Gastroesophageal sphincter (tissue), 4 donors: ENCODE results near the gene RIC8B. TPM values are rescaled to one million over a fixed set of nuclear protein-coding genes. Genes with fewer than 3 reads are reported as not detected.
"Not testable (repeated sequence)": the region's sequence is repeated elsewhere in the genome, so short reads cannot be mapped to it uniquely, and the experiment has no call there.

Experiments
- ATAC-seq: fragments of 150-250 bp; one replicate; pipeline ENCODE4 v1.9.1; 2016; ENCODE audit warnings: mild to moderate bottlenecking, moderate library complexity
- H3K27ac ChIP-seq, 4 donors: fragments of 200-600 bp; sonication (generic) in 3 of 4; 1 replicate in 3 of 4; 2 replicates in 1 of 4; pipeline ENCODE4 v1.5.1; 2016 to 2019
- H3K27me3 ChIP-seq: fragments of 200-600 bp; sonication (generic); one replicate; pipeline ENCODE4 v1.5.1; 2019
- H3K36me3 ChIP-seq, 2 donors: fragments of 200-600 bp; sonication (generic); one replicate each; pipeline ENCODE4 v1.5.1; 2019; ENCODE audit warnings: control low read depth in 1 of 2
- H3K4me1 ChIP-seq, 3 donors: fragments of 200-600 bp; sonication (generic); 1 replicate in 2 of 3; 2 replicates in 1 of 3; pipeline ENCODE4 v1.5.1; 2016 to 2019; ENCODE audit warnings: control low read depth in 2 of 3
- H3K4me3 ChIP-seq, 2 donors: fragments of 200-600 bp; sonication (generic); one replicate each; pipeline ENCODE4 v1.5.1; 2019; ENCODE audit warnings: mild to moderate bottlenecking in 1 of 2, moderate library complexity in 1 of 2
- H3K9me3 ChIP-seq, 3 donors: fragments of 200-600 bp; sonication (generic); one replicate each; pipeline ENCODE4 v1.5.1; 2017 to 2019; ENCODE audit warnings: control low read depth in 2 of 3
- CTCF ChIP-seq, 4 experiments: fragments of 200-600 bp in 2 of 4; fragments of 450-650 bp in 2 of 4; sonication (generic) in 1 of 4; IDR thresholded peaks; one replicate each; pipeline ENCODE4 v1.5.1; 2017 to 2019; ENCODE audit warnings: antibody characterized with exemption in 4 of 4, mild to moderate bottlenecking in 2 of 4, moderate library complexity in 2 of 4
- EP300 ChIP-seq: sonication (generic); formaldehyde crosslinking; IDR thresholded peaks from one replicate; pipeline ENCODE4 v1.6.1; 2017; ENCODE audit warnings: antibody characterized with exemption, mild to moderate bottlenecking
- POLR2A ChIP-seq, 2 donors: fragments of 450-650 bp; IDR thresholded peaks; one replicate each; pipeline ENCODE4 v1.6.1; 2017; ENCODE audit warnings: antibody characterized with exemption in 2 of 2, mild to moderate bottlenecking in 2 of 2, moderate library complexity in 1 of 2
- POLR2AphosphoS5 ChIP-seq: sonication (generic); formaldehyde crosslinking; IDR thresholded peaks from one replicate; pipeline ENCODE4 v1.6.1; 2017; ENCODE audit warnings: antibody characterized with exemption
- WGBS, 2 donors: methylation state at CpG; one replicate each; pipeline ENCODE4 v1.1.5; 2018; ENCODE audit warnings: low coverage in 1 of 2; 5-methylcytosine and 5-hydroxymethylcytosine counted together
- total RNA-seq, 4 donors: library from RNA; depleted of rRNA; stranded (reverse); fragments of >200 nt; gene quantifications; one replicate each; pipeline ENCODE4 v1.1.0, GENCODE V29; 2016

RIC8B gene
- total RNA-seq, 4 donors from 2014 or later = 13.3 to 18.4 (median 15.6) TPM

GRCh38 chr12:106917503-106917902 is 143.0 kb downstream of the RIC8B start:
- no peak for ATAC-seq
- Histone ChIP-seq H3K27ac (no peak overlapping the region), H3K36me3 (no peaks in the 10 kb centered on the region), H3K9me3 (no peaks in the 10 kb centered on the region), H3K4me3 (no peak overlapping the region), H3K27me3 (peaks cover 8% of the 10 kb centered on the region), H3K4me1 (no peaks in the 10 kb centered on the region)
- TF ChIP-seq POLR2A (IDR thresholded peaks at IDR 0.05) (no peak), POLR2AphosphoS5 (no peak), CTCF (IDR thresholded peaks at IDR 0.05) (no peak), EP300 (no peak)
- 42 to 76% methylated on average over 7 of the region's 7 CpGs for WGBS, 2 donors

DNA sequence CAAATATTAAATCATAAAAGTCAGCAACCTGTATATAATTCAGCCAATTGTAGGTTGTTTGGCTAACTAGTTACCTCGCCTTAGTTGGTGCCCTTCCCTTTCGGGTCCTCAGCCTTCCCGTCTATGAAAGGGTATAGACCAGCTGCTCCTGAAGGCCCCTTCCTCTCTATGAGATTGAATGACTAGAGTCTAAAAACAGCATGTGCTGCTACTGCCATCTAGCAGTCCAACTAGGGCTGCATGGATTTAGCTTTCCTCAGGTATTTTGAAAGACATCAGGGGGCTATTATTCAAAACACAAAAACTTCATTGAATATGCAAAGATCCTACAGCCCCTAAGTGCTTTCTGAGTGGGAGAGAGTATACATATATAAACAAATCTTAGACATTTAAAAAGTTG is 144.3 kb downstream of the RIC8B start:
- H3K27me3 ChIP-seq = peaks cover 5% of the 10 kb centered on the region
- H3K4me3 ChIP-seq = no peak overlapping the region
- 31 to 48% methylated on average over 3 of the region's 3 CpGs for WGBS, 2 donors
- H3K27ac ChIP-seq = no peak overlapping the region
- no peak for ATAC-seq
- H3K36me3 ChIP-seq = no peaks in the 10 kb centered on the region
- no peaks in the 10 kb centered on the region for H3K9me3 ChIP-seq
- H3K4me1 ChIP-seq = no peaks in the 10 kb centered on the region
- no peak for TF ChIP-seq POLR2AphosphoS5
- no peak for TF ChIP-seq POLR2A (IDR thresholded peaks at IDR 0.05)
- TF ChIP-seq EP300 = no peak
- no peak for TF ChIP-seq CTCF (IDR thresholded peaks at IDR 0.05)

- H3K27ac ChIP-seq = no peak overlapping the region
- H3K9me3 ChIP-seq = no peaks in the 10 kb centered on the region
- no peaks in the 10 kb centered on the region for H3K36me3 ChIP-seq
- WGBS, 2 donors = 34 to 44% methylated on average over 4 of the region's 4 CpGs
- H3K4me1 ChIP-seq = no peaks in the 10 kb centered on the region
- TF ChIP-seq CTCF (IDR thresholded peaks at IDR 0.05) (peak; percentile 74 to 92 (median 80)), EP300 (no peak), POLR2AphosphoS5 (no peak)
- ATAC-seq = no peak
- no peak overlapping the region for H3K4me3 ChIP-seq
- no peaks in the 10 kb centered on the region for H3K27me3 ChIP-seq
These were observed 145.5 kb downstream of the RIC8B start for GRCh38 chr12:106919910-106920544.

DNA sequence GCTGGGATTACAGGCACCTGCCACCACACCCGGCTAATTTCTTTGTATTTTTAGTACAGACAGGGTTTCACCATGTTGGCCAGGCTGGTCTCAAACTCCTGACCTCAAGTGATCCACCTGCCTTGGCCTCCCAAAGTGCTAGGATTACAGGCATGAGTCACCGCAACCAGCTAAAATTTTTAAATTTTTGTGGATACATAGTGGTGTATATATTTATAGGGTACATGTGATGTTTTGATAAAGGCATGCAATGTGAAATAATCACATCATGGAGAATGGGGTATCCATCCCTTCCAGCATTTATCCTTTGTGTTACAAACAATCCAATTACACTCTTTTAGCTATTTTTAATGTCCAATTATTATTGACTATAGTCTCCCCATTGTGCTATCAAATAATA is 147.5 kb downstream of the RIC8B start:
- ATAC-seq = not testable (repeated sequence)

GRCh38 chr12:106923594-106923993 is 149.1 kb downstream of the RIC8B start:
- WGBS, 2 donors = 83 to 96% methylated on average over 1 to 2 of the region's 2 CpGs

More for the DNA sequence above, 147.5 kb downstream of the RIC8B start:
- H3K4me3 ChIP-seq, H3K4me1 ChIP-seq, H3K36me3 ChIP-seq, H3K27me3 ChIP-seq, H3K9me3 ChIP-seq, H3K27ac ChIP-seq: not testable (repeated sequence)
- 75 to 92% methylated on average over 2 of the region's 2 CpGs for WGBS, 2 donors

DNA sequence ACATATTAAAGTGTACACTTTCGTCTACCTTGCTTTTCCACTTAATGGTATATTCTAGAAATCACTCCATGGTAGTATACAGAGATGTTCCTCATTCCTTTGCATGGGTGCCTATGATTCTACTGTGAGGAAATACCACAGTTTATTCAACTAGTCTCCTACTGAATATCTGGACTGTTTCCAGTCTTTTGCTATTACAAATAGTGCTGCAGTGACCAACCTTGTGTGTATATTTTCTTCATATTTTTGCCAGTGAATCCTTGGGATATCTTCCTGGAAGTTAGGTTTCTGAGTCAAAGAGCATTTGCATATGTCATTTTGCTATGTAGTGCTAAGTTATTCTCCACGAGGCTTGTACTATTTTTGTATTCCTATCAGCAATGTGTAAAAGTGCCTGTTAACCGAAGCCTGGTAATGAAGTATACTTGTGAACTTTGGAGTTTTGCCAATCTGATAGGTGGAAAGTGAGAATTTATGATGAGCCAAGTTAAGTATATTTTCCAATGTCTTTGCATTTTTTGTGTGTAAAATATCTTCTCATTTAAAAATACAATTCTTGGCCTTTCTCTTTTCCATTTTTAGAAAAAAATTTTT is 149.9 kb downstream of the RIC8B start:
- no peak for ATAC-seq
- Histone ChIP-seq H3K27ac (no peak overlapping the region), H3K4me3 (no peak overlapping the region), H3K27me3 (no peaks in the 10 kb centered on the region), H3K9me3 (no peaks in the 10 kb centered on the region), H3K4me1 (no peaks in the 10 kb centered on the region), H3K36me3 (no peaks in the 10 kb centered on the region)
- TF ChIP-seq POLR2AphosphoS5 = no peak
- 53 to 75% methylated on average over 3 of the region's 3 CpGs for WGBS, 2 donors

More at GRCh38 chr12:106923594-106923993, 149.1 kb downstream of the RIC8B start:
- H3K4me3 ChIP-seq, H3K36me3 ChIP-seq, H3K9me3 ChIP-seq, H3K27me3 ChIP-seq, H3K4me1 ChIP-seq, H3K27ac ChIP-seq, ATAC-seq: not testable (repeated sequence)
